HG02798 (cell line): ENCODE measurements around the gene WDR27.

Experiments
- ATAC-seq: cut with Tn5 transposase; IDR thresholded peaks from one replicate; pipeline ENCODE4 v1.9.1; 2021; ENCODE audit warnings: mild to moderate bottlenecking; ENCODE audit not compliant: unreplicated experiment, poor library complexity

Gene WDR27

DNA sequence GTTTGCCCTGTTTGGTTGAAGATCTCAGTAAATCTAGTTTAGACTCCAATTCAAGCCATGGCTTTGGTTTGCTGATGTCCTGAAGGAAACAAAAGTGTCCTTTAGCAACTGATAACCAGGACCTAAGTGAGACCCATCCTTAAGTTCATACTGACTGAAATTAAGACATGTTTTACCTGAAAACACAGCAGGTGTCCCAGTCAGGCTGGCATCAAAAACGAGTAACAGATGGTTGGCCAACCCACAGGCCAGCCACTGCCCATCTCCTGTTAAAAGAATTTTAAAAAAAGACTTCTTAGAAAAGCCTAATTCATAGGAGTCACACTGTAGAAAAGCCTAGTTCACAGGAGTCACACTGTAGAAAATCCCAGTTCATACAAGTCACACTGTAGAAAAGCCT, 58.3 kb downstream of the WDR27 start:
- ATAC-seq: no peak

DNA sequence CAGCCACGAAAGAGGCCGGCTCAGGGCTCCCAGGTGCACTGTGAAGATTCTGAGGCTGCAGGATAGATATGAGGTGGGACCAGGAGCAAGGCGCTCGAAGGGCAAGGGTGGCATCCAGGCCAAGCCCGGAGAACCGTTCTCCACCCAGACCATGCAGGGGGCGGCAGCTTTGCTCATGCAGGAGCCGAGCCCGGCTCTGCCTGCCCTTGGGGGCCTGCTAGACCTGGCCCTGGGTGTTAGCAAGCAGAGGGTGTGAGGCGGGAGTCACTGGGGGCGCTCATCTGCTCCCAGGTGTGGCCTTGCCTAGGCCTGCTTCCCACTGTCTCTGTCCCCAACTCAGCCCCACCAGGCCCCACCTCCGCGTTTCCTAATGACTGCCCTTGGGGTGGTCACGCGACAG, 59.4 kb downstream of the WDR27 start:
- no peak for ATAC-seq

DNA sequence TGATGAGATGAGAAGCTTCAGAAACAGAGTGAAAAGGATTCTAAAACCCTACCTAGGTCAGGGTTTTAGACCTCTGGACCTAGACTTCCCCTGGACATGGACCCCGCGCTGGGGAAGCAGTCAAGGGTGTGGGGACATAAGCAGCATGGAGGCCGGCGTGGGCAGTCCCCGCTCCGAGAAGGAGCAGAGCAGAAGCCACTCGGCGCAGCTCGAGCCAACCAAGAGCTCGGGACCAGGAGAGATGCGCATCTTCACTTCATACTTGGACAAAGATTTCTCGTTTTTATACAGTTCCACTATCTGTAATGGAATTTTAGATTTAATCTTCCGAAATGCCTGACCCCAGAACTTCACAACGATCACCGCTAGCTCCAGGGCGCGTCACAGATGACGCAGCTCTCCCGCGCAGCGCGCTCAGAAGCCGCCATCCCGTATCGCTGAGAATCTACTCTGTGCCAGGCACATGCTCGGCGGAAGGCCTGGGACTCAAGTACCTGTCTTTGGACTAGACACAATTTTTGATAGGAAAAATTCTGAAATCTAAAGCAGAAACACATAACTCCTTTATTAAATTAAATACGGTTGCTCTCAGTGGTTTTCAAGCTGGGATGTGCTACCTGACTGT, 60.3 kb downstream of the WDR27 start:
- ATAC-seq: no peak

DNA sequence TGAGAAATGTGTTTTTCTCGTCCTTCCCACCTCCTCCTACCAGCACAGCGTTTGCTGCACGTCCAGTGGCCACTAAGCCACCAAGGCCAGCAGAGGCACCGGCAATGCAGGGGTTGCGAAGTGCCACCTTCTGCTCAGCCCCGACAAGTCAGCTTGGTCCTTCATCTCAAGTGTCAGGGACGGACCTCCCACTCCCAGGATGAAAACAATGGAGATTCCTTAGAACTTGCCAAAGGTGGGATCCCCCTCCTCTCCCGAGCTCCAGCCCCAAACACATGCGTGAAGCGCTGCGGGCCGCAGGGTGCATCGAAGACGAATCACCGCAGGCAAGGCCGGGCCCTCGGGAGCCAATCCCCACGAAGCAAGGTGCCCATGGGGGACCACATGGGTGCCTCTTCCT, 60.8 kb downstream of the WDR27 start:
- ATAC-seq: no peak

DNA sequence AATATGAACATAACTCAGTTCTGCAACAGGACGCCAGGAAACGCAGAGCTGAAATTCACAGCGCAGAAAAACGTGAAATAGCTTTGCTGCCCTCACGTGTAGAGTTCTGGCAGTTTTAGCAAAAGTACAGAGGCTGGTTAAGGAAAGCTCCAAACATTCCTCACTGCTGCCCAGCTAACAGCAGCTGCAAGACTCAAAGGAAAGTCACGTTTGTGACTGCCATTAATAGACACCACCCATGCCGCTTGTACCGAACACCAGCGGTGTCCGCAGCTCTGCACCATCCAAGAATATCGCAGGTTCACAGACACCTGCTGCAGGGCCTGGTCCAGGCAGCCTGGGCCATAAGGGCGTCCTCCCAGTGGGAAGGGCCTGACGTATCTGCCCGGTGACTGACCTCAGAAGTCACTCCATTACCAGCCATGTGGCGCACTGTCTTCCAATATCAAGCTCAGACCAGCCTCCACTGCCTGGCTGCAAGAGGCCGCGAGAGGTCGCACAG, 61.4 kb downstream of the WDR27 start:
- no peak for ATAC-seq

DNA sequence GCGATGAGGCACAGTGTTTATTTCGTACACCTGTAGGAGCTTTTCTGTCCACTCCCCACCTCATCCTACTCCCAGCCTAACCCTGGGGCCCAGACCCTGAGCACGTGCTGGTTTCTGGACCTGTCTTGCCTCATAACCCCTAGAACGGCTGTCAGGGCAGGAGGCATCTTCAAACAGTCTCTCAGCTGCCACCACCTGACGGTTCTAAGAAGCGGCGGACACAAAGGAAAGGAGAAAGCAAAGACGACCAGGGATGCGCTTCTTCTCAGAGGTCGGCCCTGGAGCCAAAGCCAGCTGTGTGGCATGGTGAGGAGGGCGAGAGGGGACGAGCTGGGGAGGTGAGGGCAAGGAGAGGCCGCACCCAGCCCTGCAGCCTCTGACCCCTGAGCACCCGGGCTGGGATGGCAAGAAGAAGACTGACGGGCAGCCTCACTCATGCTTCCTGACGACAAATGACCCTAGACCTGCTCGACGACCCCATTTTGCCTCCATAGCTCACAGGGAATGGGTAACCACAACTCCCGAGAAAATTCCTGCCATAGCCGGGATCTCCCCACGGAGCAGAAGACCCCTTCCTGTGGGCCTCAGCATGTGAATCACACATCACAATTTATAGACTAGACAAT, 62.1 kb downstream of the WDR27 start:
- no peak for ATAC-seq

DNA sequence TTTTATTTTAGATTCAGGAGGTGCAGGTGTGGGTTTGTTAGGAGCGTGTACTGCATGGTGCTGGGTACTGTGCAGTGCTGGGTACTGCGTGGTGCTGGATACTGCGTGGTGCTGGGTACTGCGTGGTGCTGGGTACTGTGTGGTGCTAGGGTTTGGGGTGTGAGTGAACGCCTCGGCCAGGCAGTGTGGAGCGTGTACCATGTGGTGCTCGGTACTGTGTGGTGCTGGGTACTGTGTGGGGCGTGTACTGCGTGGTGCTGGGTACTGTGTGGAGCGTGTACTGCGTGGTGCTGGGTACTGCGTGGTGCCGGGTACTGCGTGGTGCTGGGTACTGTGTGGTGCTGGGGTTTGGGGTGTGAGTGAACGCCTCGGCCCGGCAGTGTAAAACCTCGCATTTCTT, 62.9 kb downstream of the WDR27 start:
- ATAC-seq: no peak

DNA sequence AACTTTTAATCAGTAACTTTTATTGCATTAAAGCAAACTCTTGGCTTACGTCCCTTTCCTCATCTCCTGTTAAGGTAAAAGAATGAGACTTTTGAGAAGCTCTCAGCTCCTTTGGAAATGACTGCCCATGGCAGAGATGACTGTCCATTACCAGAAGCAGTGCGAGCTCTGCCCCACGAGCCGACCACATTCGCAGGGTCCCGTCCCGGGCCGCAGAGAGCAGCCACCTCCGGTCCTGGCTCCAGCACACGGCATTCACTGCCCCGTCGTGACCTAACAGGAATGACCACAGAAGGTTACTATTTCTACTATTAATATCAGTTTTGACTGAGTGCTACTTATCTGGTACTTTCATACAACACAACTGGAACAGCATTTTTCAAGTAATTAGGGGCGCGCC, 63.4 kb downstream of the WDR27 start:
- ATAC-seq: no peak

DNA sequence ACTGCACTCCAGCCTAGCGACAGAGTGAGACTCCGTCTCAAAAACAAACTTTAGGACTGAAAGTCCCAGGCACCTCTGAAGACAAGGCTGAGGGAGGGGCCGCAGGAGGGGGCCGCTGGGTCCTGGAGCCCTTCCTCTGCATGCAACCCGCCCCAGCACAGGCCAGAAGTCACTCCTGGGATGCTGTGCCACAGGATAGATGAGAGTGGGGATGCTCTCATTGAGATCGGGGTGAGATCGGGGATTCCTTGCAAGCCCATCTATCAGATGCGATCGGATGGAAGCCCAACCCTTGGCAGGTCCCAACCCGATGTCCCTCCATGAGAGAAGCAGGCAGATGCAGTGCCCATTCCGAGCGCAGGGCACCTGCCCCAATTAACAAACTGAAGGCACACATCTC, 66.5 kb downstream of the WDR27 start:
- no peak for ATAC-seq

DNA sequence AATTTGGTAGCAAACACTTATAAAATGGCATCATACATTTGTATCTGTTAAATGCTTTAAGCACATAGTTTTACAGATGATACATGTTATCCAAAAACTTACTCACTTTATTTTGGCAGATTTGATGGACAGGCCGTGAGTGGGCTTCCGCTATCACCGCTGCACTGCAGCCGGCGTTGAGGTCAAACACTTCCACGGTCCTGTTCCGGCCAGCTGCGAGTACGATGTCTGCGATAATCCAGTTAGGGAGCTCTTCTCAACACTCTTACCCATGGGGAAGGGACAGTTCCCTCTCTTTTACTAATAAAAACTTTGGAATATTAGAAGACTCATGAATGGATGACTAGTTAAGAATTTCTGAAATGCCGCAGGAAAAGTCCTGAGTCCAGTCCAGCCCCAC, 69.0 kb downstream of the WDR27 start:
- no peak for ATAC-seq

DNA sequence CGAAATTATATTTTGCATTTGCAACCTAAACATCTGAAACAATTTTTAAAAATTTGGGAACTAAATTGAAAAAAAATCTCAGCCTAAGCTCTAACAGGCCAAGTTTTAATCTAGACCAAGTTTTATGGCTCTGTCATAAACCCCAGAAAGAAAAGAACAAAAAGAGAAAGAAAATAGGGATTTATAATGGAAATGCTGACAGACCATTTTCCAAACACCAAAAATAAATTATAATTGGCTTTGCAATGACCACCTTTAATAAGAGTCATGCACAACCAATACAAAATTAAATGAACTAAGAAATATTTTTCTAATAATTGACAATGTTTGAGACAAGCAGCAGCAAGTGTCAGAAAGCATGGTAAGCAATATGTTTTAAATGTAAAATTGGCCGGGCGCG, 72.6 kb downstream of the WDR27 start:
- ATAC-seq: no peak

DNA sequence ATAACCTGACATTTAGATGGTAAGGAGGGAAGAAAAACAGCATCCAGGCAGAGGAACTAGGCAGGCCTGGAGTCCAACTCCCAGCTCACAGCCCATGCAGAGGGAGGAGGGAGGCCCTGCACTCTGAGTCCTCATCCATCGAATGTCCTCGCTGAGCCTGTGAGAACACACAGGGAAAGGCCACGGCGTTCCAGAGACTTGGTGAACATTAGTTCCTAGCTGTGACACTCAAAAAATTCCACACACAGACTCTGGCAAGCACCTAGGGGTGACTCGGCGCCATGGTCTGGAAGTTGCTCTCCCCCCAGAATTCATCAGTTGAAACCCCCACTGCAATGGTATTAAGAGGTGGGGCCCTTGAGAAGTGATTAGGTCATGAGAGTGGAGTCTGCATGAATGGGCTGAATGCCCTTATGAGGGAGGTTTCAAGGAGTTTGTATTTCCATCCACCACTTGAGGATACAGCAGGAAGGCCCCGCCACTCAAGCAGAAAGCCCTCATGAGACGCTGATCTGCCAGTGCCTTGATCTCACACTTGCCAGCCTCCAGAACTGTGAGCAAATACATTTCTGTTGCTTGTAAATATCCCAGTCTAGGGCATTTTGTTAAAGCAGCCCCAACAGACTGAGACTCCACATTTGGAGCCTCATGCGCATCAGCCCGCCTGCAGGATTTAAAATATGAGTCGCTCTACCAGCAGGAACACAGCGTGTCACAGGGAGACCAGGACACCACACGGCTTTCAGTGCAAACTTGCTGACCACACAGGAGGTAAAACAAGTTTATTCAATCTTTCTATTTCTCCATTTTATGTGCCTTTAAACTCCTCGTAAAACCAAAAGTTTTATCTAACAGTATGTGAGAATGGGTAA, 73.9 kb downstream of the WDR27 start:
- ATAC-seq: no peak

DNA sequence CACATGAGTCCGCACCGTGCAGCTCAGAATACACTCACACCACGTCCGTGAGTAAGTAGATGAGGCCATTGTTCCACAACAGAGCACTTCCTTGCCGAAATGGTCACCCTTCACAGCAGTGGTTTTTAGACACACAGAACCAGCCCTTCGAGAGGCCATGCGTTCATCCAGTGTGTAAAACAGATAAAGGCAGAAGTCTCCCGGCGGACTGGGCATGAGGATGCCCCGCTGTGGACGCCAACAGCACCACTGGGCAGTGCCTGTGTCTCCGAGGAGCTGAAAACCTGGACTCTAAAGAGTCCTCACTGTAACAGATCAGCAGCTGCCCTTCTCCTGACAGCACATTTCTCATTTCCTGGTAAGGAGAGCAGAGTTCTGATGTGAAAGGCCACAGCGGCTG, 75.2 kb downstream of the WDR27 start:
- no peak for ATAC-seq

DNA sequence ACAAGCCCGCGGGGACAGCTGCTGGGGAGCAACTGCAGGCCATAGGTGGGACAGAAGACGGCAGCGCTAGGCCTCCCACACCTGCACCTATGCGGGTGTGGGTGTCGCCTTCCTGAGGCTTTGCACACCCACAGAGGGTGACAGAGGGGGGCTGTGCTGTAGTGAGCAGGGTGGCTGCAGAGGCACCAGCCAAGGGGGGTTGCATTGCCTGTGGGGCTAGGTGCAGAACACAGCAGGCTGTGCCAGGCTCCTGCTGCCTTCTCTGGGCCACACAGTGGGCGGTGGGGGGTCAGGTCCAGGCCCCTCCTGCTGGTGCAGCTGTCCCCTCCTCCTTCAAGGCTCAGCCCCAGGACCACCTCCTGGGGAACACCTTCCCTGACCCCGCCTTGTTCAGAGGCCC, 75.7 kb downstream of the WDR27 start:
- ATAC-seq: no peak

DNA sequence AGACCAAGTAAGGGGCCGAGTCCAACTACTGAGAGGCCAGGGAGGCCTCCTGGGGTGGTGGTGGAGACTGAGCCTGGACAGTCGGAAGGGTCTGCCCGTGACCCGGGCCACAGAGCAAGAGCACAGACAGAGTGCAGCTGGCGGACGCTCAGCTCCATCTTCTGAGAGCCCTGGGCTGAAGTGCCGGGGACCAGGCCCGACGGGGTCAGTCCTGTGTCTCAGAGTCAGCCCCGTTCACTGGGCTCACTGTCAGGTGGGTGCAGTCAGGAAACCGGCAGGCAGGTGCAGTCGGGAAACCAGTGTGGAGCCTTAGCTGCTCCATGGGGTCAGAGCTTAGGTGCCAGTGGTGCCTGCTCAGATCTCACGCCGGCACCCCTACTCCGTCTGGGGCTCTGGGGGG, 76.5 kb downstream of the WDR27 start:
- ATAC-seq: no peak

DNA sequence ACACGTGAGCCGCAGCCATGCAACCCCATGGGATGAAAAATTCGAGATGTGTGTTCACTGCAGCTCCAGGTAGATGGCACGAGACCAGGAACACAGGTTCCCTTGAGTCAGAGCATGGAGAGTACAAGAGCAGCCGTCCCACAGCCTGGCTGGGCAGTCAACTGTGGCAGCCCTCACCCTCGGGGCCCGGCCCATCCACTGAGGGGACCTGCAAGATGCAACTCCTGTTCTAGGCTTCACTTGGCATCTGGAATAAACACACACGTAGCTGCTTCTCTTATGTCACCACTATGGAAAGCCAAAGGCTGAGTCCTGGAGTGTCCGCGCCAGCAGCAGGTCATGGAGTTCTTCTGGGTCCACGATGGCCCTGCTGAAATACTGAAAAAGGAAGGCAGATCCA, 77.0 kb downstream of the WDR27 start:
- no peak for ATAC-seq

DNA sequence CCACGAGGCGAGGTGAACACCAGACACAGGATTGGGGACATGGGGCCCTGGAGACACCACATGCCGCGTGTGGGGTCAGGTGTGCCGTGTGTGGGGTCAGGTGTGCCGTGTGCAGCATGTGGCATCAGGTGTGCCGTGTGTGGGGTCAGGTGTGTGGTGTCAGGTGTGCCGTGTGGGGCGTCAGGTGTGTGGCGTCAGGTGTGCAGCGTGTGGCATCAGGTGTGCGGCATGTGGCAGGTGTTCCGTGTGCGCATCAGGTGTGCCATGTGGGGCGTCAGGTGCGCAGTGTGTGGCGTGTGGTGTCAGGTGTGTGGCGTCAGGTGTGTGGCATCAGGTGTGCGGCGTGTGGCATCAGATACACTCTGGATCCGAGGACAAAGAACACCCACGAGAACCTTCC, 77.9 kb downstream of the WDR27 start:
- ATAC-seq: no peak

DNA sequence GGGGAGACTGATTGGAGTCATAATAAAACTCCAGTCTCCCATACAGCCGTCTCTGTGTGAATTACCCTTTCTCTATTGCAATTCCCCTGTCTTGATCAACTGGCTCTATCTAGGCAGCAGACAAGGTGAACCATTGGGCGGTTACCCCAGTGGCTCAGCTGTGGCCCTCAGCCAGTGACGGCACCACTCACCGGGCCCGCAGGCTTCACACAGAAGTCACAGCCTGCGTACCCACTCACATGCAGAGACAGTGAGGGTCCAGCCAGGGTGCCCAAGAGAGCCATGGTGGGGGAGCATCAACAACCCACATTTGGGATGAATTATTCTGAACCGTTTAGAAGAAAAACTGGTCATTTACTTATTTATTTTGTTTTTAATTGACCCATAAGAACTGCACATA, 78.5 kb downstream of the WDR27 start:
- ATAC-seq: no peak

DNA sequence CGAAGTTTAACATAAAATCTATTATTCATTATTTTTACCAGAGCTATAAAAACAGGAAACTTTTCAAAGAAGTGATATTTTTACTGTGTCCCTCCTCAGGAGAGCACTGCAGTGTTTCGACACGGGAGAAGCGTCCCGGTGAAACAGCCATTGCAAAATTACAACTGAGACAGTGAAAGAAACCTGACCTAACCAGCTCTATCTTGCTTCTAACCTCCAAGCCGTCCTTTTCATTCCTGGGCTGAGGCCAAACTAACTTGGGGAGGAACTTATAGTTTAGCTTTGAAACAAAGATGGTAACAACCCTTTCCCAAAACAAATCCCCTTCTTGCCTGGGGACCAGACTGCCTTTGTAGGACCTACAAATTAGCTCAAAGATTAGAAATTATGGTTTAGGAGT, 79.2 kb downstream of the WDR27 start:
- ATAC-seq: no peak

DNA sequence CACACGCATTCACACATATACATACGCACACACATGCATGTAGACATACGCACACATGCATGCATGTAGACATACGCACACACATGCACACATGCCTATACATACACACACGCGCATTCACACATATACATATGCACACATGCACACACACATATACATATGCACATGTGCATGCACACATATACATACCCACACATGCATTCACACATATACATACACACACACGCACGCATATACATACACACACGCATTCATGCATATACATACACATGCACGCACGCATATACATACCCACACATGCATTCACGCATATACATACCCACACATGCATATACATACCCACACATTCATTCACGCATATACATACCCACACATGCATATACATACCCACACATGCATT, 80.5 kb downstream of the WDR27 start:
- ATAC-seq: no peak
